Astrocyte of the hippocampus (primary cell): ENCODE measurements around the gene PXT1.
"Not testable (repeated sequence)": the region's sequence is repeated elsewhere in the genome, so short reads cannot be mapped to it uniquely, and the experiment has no call there.

ENCODE experiments used
- DNase-seq: peaks from one replicate; pipeline ENCODE4 v3.0.0; 2011; ENCODE audit warnings: low read depth, low spot score

Gene PXT1

GRCh38 chr6:36368921-36369865 lies 73.5 kb downstream of the PXT1 start:
- peak; percentile 92 for DNase-seq

GRCh38 chr6:36368421-36368820 lies 74.2 kb downstream of the PXT1 start:
- DNase-seq = no peak

GRCh38 chr6:36367743-36368142 lies 74.9 kb downstream of the PXT1 start:
- no peak for DNase-seq

- peak; percentile 67 for DNase-seq
Observed at GRCh38 chr6:36364669-36365479, 77.8 kb downstream of the PXT1 start.

GRCh38 chr6:36364061-36364635 lies 78.5 kb downstream of the PXT1 start:
- not testable (repeated sequence) for DNase-seq

GRCh38 chr6:36363371-36363752 lies 79.3 kb downstream of the PXT1 start:
- DNase-seq = not testable (repeated sequence)

GRCh38 chr6:36362551-36363370 lies 79.9 kb downstream of the PXT1 start:
- DNase-seq = no peak

GRCh38 chr6:36361071-36361470 lies 81.6 kb downstream of the PXT1 start:
- DNase-seq = no peak

- DNase-seq = peak; percentile 91
Observed at GRCh38 chr6:36360241-36361054, 82.2 kb downstream of the PXT1 start.

GRCh38 chr6:36358226-36358915 lies 84.3 kb downstream of the PXT1 start:
- peak; percentile 92 for DNase-seq

- DNase-seq = no peak
Observed at GRCh38 chr6:36357872-36358225, 84.8 kb downstream of the PXT1 start.

GRCh38 chr6:36355819-36356218 lies 86.8 kb downstream of the PXT1 start:
- DNase-seq = peak; percentile 39

GRCh38 chr6:36353411-36353915 lies 89.2 kb downstream of the PXT1 start:
- no peak for DNase-seq

GRCh38 chr6:36352477-36353157 lies 90.0 kb downstream of the PXT1 start:
- DNase-seq = no peak

- peak; percentile 94 for DNase-seq
Observed at GRCh38 chr6:36350681-36351571, 91.7 kb downstream of the PXT1 start.

GRCh38 chr6:36350082-36350481 lies 92.6 kb downstream of the PXT1 start:
- DNase-seq = peak; percentile 33

GRCh38 chr6:36349240-36349639 lies 93.4 kb downstream of the PXT1 start:
- no peak for DNase-seq

- peak; percentile 41 for DNase-seq
Observed at GRCh38 chr6:36347621-36348020, 95.0 kb downstream of the PXT1 start.
